GM19238 (cell line): Measurements from ENCODE around the gene SYDE2.
"Not testable (repeated sequence)": the region's sequence is repeated elsewhere in the genome, so short reads cannot be mapped to it uniquely, and the experiment has no call there.

ENCODE experiments used
- DNase-seq: peaks from one replicate; pipeline ENCODE4 v3.0.0; 2011; ENCODE audit warnings: low spot score; ENCODE audit not compliant: insufficient read length

SYDE2 gene

DNA sequence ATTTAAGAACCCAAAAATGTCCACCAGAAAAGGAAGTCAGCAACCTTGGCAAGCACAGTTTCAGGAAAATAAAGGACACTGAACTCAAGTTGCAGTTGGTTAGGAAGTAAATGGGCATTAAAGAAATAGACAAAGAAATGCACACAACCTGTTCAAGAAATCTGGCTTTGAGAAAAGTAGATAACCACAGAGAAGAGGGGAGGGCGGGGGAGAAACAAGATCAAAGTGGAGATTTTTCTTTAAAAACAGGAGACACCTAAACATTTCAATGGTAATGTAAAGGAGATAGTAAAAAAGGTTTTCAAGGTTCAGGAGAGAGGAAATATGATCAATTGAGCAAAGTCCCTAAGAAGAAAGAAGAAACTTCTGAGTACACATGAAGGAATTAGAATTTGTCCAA, 29.1 kb downstream of the SYDE2 start:
- DNase-seq = no peak

- no peak for DNase-seq
Measured at GRCh38 chr1:85168884-85169283, 31.9 kb downstream of the SYDE2 start.

- DNase-seq = no peak
Measured at GRCh38 chr1:85166351-85166750, 34.5 kb downstream of the SYDE2 start.

DNA sequence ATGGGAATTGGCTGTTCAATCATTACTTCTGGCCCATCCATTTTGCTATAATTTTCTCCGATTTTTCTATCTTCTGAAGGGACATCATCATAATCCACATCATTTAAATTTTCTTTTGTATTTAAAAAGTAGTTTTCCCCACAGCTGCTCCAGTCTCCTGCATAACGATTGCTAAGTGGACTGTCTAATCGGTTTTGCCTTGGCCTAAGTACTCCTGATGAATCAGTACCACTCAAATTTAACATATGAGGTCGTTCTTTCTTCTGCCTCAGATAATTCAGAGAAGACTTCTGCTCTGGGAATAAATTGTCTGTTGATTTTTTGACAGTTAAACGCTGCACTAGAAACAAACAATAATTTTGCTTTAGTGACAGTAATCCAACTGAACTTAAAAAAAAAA, 41.9 kb downstream of the SYDE2 start:
- DNase-seq = no peak

DNA sequence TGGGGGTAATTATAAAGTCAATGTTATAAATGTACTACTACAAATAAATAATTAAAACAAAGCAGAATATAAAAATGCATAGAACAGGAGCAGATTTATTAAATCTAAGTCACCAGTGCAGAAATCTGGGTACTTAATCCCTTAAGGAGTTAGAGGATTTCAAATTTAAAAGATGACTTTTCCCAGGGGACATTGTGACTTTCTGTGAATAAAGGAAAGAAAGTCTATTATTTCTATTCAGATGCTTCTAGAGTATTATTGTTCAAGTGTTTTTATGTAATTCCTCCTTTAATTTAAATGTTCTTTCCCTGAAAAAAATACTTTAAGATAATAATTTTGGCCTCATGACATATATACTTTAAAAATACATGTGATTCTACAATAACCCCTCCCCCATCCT, 43.4 kb downstream of the SYDE2 start:
- DNase-seq = no peak

DNA sequence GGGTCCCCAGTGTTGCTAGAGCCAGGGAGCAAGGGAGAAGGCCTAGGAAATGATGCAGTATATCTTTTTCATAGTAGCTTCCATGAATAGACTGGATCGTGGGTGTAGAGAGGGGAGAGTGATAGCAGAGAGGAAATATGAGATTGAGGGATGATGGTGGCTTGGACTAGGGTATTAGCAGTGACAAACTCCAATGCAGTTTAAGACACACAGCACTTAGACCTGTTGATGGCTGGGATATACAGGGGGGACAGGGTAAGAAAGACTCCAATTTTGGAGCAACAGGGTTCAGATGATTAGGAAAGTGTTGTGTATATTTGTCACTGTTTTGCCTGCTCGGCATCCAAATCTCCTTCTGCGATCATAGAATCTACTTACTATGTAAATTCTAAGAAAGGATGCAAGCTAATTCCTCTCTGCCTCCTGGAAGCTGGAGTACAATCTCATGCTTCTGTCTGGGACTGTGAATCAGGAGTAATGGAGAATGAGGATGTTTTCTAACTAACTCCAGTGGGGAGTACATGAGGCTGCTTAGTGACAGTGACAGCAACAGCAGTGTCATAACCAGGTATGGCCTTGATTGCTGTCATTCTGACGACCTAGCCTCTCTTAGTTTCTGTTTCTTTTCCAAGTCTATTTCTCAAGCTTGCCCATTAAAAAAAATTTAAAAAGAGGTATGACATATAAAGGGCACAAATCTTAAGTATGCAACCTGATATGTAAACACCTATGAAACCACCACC, 47.5 kb downstream of the SYDE2 start:
- no peak for DNase-seq

DNA sequence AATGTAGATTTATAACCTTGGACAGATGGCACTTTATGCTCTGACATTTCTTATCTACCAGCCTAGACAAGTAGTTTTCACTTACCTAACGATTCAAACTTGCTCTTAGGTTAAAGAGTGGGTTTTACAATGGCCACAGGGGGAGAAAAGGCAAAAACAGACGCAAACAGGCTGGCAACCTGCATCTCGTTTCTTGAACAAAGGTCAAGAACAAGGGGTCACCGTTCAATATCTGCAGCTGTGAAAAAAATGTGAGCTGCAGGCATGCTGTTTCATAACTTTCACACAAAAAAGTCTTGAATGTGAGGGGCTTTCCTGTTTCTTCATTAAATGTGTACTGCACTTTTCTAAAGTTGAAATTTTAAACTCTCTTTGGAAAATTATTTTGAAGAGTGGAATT, 49.4 kb downstream of the SYDE2 start:
- no peak for DNase-seq

DNA sequence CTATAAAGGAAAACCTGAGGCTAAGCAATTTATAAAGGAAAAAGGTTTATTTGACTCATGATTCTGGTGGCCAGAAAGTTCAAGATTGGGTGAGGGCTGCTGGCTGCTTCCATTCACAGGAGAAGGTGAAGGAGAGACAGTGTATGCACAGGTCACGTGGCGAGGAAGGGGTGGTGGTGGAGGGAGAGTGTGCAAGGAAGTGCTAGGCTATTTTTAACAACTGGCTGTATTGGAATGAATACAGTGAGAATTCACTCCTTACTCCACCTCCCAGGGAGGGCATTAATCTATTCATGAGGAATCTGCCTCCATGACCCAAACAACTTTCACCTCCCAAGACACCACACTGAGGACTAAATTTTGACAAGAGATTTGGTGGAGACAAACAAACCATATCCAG, 51.0 kb downstream of the SYDE2 start:
- DNase-seq = no peak

GRCh38 chr1:85148524-85149250, 52.1 kb downstream of the SYDE2 start:
- no peak for DNase-seq

GRCh38 chr1:85146972-85147359, 53.9 kb downstream of the SYDE2 start:
- DNase-seq = no peak

GRCh38 chr1:85146298-85146971, 54.4 kb downstream of the SYDE2 start:
- DNase-seq = not testable (repeated sequence)

GRCh38 chr1:85144351-85144750, 56.5 kb downstream of the SYDE2 start:
- DNase-seq = no peak

DNA sequence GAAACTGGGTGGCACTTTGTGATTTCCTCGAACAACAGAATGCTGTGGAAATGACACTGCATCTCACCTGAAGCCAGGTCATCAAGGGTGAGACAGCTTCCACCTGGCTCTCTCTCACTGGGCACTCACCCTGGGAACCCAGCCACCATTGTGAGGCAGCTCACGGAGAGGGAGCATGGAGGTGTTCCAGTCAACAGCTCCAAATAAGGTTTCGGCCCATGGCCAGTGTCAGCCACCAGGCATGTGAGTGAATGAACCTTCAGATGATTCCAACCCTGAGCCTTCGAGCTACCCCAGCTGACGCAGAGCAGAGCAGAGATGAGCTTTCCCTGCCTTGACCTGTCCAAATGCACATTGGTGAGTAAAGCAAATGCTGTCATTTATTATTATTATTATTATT, 58.1 kb downstream of the SYDE2 start:
- DNase-seq = no peak

- not testable (repeated sequence) for DNase-seq
Measured at GRCh38 chr1:85138439-85138838, 62.4 kb downstream of the SYDE2 start.

DNA sequence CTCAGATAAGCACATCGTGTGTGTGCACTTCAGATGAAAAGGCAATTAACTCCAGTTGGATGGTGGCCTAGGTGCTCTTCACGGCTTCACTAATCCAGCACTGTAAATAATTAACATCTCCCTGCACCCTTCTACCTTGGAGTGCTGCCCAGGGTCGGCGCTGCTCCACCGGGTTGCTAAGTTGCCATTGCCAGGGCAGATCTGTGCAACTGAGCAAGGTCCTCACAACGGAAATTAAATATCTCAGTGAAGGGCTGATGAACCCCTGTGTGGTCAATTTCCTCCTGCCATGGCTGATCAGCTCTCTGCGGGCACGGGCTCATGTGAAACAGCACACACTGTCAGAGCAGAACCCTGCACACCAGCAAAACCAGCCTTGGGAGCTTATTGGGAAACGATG, 63.2 kb downstream of the SYDE2 start:
- no peak for DNase-seq

DNA sequence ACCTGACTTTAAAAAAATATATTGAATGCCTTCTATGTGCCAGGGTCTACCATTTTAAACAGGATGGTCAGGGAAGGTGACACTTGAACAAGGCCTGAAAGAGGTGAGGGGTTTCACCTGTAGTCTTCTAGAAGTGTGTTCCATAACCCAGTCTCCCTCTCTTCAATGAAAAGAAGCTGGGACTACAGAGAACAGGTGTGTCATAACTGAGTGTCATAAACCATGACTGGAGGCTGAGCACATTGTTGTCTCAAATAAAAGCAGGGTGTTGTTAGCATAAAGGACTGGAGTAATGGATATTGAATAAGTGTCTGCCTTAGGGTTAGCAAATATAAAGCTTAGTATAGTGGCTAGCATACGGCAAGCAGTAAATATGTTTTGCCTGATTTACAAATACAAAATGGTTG, 65.4 kb downstream of the SYDE2 start:
- no peak for DNase-seq

DNA sequence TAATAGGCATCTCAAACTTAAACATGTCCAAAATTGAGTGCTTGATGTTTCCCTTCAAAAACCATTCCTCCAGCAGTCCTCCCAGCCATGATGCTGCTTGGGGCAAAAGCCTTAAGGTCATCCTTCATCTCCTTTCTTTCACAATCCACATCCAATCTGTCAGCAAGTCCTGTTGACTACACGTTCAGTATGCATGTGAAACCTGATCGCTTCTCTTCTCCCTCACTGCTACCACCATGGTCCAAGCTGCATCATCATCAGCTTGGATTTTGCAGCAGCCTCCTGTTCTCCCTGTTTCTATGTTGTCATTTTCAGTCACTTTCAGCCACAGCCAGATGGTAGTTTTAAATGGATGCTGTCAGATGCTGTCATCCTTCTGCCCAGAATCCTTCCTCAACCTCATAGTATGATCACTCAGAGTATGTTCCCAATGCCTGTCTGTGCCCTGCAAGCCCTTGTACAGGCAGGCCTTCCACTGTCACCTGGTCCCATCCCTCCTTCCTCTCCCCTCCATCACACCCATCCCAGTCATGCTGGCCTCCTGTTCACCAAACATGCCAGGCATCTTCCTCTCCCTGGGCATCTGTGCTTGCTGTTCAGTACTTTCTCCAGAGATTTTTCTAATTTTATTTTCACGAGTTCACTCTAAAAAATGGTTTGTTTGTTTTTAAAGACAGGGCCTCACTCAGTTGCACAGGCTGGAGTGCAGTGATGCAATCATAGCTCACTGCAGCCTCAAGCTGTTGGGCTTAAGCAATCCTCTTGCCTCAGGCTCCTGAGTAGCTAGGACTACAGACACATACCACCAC, 66.0 kb downstream of the SYDE2 start:
- DNase-seq = no peak

DNA sequence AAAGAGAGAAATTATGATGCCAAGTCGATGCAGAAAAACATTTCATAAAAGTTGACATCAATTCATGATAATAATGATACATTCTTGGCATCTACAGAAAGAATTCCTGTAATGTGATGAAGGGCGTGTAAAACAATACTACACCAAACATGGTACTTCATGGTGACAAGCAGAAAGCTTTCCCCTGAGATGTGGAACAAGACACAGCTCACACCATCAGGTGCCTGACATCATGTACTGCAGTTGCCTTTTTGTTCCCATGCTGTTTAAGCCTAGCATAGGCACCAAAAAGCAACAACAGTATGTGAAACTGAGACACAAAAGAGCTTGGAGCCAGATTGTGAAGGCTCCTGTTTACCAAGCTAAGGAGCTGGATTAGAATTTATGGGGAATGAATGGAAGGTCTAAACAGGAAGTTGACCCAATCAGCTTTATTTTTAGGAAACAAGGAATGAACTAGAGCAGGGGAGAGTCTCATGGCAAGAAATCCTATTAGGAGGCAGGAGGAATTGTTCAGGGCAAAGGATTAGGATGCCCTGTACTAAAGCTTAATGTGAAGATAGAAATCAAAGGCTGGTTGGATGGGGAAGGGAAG, 67.2 kb downstream of the SYDE2 start:
- DNase-seq = no peak

- no peak for DNase-seq
Measured at GRCh38 chr1:85132078-85132720, 68.6 kb downstream of the SYDE2 start.

DNA sequence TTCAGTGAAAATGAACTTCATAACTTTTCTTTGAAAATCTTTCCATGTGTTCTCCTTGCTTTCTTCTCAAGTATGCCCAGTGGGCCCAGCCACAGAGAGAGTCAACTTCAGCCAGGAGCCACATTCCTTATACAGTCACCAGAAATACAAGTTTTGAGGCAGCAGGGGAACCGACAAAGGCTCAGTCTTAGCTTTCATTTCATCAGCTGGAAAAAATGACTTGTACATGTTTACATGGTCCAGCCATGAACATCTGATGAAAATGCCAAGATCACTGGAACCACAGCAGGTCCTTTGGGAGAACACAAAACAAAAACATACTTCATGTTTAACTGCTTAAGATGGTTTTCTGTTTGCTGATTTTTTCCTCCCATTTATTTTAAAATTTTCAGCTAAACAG, 72.5 kb downstream of the SYDE2 start:
- DNase-seq = no peak

- no peak for DNase-seq
Measured at GRCh38 chr1:85125891-85126290, 74.9 kb downstream of the SYDE2 start.
